ENCODE measurements around the gene FARS2. TPM values are rescaled to one million over a fixed set of nuclear protein-coding genes. Genes with fewer than 3 reads are reported as not detected.

FARS2 gene
- total RNA-seq, 1 donor from 2014 or later: 19.6 TPM

DNA sequence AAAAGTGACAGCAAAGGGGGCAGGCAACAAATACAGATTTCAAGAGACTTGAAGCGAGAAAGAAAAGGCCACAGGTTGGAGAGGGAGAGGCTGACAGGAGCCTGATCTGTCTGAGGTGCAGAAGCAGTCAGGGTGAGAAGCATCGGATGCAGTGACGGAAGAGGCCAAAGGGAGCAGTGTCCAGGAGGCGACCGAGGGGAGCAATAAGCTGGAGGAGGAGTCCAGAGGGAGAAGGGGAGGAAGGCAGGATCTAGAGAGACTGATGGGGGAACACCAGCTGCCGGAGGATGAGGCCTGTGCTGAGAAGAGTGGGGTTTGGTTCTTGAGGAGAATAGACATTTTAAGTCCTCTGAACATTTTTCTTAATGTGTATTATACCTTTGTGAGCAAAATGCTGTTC lies 23.8 kb downstream of the FARS2 start:
- FAIRE-seq: no peak
- no peak for DNase-seq (ENCODE audit: low spot score in 2 of 2)

DNA sequence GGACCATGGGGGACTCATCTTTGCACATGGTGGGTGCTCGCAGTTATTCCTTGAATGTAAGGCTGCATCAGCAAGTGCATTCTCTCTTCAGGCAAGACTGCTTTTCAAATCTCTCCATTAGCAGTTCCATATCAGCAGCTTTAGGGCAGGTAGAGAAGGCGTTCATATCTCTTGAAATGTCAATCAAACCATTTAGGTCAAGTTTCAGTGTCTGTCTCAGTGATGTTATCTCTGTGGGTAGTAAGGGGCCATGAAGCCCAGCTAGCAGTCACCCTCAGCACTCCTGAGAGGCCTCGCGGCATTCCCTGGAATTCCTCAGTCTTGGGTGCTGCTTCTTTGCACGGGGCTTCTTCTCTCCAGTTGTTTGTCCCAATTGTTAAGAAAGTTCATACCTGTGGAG lies 24.2 kb downstream of the FARS2 start:
- DNase-seq (ENCODE audit: low spot score in 2 of 2) (no peak), FAIRE-seq (no peak)

DNA sequence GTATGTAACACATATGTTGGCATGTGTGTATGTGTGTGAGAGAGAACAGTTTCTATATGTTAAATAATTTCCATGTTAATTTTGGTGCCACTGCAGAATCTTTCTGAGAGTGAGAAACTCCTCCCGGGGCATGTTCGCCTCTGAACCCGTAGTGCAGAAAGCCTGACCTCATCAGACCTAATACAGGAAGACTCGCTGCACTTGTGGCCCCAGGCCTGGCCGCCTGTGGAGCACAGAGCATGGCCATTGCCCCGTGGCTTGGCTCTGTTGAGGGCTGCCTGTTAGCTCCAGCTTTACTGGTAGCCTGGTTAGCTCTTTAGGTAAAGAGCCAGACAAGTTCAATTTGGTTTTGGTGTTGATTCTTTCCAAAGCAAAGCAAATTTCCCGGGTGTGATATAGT lies 25.5 kb downstream of the FARS2 start:
- DNase-seq (ENCODE audit: low spot score in 2 of 2) (no peak), FAIRE-seq (no peak)

DNA sequence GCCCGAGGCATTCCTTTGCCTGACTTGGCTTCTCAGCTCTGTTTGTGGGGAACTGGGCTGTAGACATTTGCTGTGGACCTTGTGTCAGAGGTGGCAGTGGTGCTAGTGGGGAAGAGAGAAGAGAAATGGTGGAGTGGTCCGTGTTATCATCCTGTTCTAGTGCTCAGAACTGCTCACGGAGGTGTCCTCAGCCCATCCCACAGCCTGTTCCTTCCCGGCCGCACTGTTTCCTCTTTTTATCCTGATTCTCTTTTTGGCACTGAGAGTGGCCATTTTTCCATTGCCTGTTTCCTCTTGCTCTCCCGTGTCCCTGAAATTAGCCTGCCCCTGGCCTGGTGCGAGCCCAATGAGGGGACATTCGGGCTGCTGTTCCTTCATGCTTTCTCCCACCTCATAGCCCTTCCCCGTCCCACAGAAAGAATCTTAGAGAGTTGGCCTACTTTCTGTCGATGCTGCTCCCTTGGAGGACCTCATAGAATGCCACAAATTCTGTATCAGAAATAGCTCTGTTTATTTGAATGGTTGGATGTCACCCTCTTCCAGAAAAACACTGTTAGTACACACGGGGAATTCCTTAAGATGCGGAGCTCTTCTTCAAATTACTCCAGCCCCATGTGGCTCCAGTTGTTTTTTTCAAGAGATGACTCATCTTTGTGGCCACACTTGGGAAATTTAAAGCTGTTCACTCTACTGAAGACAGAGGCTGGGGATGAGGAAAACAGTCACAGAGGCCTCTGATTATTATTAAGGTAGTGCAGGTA lies 26.1 kb downstream of the FARS2 start:
- FAIRE-seq (no peak), DNase-seq (ENCODE audit: low spot score in 2 of 2) (peak in 1 of 2 donors; percentile 28)

DNA sequence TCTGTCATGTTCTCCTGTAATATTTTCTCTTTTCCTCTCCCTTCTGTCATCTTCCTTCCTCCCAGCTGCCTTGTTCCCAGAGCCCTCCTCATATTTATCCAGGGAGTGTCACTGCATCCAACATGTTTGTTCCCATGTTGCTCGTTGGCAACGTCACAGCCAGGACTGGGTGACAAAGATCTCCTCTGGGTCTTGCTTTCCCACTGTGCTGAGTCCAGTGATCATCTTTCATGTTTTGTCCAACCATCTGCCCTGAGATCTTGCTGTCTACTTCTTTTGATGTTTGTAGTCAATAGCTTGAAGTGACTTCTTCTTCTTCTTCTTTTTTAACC lies 26.6 kb downstream of the FARS2 start:
- no peak for FAIRE-seq

DNA sequence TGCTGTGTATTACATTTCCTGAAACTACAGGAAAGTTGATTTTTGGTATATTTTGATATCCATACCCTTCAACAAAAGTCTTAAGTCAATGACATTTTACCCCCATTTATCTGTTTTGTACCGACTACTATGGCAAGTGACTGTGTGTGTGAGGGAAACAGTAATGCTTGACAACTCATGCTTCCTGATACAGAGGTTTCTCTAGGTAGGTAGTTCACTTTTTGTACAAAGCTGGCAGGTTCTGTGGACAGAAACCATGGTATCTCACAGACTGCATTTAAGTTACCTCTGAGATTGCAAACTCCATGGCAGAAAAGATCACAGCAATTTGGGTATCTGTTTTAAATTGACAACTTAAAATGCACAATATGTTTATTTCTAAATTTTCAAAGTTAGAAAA lies 28.8 kb downstream of the FARS2 start:
- DNase-seq (ENCODE audit: low spot score in 2 of 2) (no peak), FAIRE-seq (no peak)

More for the DNA sequence above, 26.6 kb downstream of the FARS2 start:
- no peak for DNase-seq (ENCODE audit: low spot score in 2 of 2)

DNA sequence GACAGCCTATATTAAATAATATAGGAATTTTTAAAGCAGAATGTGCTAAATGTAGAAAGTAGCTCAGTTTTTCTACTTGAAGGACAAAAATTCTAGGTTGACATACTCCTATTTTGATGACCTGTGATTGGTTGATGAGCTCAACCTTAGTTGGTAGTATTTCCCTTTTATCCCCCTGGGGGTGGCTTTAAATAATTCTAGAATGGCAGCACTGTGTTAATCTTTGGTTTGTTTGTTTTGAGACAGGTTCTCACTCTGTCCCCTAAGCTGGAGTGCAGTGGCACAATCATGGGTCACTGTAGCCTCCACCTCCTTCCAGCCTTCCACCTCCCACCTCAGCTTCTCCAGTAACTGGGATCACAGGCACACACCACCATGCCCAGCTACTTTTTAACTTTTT lies 29.2 kb downstream of the FARS2 start:
- no peak for DNase-seq (ENCODE audit: low spot score in 2 of 2)
- no peak for FAIRE-seq

DNA sequence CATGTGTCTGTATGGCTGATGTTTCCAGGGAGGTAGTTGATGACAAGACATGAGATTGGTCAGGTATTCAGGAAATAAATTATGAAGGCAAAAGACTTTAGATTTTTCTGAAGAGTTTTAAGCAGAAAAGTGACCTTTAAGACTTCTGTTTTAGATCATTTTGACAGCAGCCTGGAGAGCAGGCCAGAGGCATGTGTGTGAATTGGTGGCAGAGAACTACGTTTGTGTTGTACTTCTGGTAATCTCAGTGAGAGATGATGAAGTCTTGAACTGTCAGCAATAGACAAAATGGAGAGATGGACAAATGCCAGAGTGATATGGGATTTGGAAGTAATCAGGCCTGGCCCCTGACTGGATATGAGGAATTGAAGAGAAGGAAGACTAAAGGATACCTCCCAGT lies 30.8 kb downstream of the FARS2 start:
- no peak for DNase-seq (ENCODE audit: low spot score in 2 of 2)
- FAIRE-seq: no peak

DNA sequence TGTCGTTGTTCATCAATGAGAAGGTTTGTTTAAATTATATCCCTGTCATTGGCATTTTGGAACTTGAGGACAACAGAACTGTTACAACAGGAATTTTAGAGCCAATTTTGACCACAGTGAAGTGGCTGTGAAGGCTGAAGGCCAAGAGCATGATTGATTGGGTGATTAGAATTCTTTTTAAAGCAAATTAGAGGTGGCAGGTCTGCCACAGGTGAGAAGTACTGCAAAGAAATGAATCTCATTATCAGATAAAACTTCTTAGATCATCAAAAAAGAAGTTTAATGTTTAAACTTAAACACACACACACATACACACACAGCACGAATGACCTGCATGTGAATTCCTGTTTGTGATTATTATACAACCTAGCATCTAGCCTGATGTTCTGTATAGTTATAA lies 32.4 kb downstream of the FARS2 start:
- no peak for DNase-seq (ENCODE audit: low spot score in 2 of 2)
- FAIRE-seq: no peak

DNA sequence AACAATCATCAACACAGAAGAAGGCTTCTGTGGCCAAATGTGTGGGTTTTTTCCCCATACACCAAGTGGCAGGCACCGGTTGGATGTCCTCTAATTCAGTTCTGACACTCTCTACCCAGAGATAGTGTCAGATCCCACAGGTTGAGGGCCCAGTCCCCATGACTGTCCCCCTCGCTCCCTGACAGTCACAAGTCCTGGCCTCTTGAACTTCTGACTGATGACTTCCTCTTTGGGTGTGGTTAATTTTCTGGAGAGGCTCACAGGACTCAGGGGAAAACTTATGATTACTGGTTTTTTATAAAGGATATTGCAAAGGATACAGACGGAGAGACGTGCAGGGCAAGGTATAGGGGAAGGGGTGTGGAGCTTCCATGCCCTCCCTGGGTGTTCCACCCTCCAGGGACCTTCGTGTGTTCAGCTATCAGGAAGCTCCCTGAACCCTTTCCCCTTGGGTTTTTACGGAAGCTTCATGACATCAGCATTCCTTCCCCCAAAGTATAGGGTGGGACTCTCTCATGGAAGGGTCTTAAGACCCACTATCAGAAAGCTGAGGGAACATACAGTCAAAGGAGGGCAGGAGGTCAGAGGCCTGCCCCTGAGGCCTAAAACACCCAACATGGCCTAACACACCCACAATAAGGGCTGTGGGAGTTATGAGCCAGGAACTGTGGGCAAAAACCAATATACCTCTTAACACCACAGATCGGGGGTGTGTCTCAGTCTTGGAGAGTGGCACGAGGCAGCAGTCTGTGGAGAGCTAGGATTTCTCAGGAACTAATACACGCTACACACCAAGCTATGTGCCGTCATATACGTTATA lies 33.3 kb downstream of the FARS2 start:
- FAIRE-seq (no peak), DNase-seq (ENCODE audit: low spot score in 2 of 2) (no peak)

DNA sequence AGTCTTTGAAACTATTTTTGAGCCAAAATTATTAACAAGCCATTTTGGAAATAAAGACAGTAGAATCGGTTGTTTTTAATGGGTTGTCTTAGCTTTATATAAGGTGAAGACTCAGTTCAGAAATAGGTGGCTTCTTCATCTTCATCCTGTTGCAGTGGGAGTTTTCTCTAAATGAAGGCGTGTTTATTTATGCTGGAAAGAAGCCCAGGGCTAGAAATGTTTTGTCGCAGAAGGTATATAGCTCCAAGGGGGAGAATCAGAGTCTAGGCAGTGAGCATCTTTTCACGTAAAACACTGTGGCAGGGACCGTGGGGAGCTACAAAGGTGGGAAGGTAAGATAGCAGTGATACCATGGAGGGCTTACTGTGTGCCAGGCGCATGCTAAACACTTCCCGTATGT lies 34.3 kb downstream of the FARS2 start:
- FAIRE-seq: no peak
- no peak for DNase-seq (ENCODE audit: low spot score in 2 of 2)

DNA sequence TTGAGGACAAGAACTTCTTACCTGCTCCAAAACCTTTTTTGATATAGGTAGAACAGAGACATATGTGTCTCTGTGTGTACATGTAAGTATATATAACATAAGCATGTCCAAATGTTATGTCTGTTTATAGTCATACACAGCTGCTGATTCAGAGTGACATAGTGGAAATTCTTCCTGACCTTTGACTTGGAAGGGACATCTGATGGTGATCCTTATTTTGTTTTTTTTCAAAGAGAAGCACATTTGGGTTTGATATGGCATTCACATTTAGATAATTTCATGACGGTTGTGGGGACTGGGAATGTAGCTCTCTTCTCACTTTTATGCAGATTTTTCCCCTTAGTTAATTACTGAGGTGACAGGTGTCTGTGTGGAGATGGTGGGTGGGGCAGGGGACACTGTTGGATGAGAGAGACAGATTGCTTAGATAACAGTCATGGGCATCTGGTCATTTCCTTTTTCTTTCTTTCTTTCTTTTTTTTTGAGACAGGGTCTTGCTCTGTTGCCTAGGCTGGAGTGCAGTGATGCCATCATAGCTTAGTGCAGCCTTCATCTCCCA lies 39.0 kb downstream of the FARS2 start:
- DNase-seq (ENCODE audit: low spot score in 2 of 2): no peak
- FAIRE-seq: no peak

DNA sequence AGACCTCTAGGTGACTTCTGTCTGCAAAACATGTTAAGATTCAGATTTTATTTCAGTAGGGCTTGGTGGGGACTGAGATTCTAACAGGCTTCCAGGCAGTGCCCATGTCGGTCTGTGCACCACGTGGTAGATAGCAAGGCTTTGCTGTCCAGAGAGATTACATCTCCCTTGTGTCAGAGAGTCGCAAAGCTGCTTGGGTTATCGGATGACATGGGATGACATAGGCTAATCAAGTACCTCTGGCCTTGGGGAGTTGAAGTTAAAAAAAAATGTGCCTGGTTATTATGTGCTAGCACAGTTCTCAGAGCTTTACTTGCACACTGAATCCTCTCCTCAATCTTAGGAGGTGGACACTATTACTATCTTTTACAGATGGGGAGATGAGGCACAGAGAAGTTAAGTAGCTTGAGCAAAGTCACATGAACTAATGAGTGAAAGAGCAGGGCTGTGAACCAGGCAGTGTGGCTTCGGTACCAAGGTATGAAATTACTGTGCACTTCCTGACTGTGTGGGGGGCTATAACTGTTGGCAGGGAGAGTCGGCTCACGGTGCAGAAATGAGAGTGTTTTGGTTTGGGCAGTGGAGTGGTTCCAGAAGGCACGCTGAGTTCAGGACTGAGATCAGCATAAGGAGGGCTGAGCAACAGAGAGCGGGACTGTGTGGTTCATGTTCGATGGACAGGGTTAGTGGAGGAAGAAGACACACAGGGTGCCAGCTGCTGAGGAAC lies 41.1 kb downstream of the FARS2 start:
- FAIRE-seq (no peak), DNase-seq (ENCODE audit: low spot score in 2 of 2) (no peak)

DNA sequence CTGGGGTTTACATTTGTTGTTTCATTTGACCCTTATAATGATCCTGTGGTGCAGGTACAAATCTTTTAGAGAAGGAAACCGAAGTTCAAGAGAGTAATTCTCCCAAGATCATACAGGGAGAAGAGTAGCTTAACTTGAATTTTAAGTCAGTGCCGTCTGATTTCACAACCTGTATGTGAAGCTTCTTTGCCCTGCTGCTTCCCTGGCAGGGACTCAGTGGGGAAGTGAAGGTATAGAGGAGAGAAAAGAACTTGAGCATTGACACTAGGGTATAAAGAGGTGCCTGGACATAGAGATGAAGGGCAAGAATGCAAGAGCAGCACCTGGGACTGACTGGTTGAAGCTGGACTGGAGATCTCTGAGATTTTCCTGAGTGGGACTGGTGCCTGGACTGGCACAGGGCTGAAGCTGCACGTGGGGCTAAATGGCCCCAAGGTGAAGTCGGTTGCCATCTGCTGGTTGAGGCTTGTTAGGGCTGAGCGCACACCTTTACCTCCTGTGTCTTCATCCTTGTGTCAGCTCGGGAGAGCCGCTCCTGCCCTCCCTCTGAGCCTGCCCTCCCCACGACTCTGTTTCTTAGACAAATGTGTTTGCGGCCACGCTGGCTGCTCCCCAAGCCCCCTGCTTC lies 41.8 kb downstream of the FARS2 start:
- DNase-seq (ENCODE audit: low spot score in 2 of 2) (no peak), FAIRE-seq (no peak)

DNA sequence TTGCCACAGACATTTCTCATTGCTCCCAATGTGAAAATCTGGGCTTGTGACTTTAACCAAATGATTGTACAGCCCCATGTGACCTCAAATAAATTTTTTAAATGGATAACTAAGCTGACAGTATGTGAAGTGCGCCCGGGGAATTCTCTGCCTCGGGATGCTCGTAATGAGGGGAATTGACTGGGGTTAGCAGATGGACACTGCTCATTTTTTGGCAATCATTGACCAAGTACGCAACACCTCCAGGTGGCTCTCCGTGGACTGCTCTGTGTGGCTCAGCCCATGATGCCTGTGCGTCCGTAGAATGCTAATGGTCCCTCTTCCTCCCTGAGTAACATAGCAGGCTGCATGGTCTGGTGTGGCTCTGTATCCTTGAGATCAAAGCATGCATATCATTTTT lies 42.4 kb downstream of the FARS2 start:
- no peak for FAIRE-seq
- no peak for DNase-seq (ENCODE audit: low spot score in 2 of 2)

DNA sequence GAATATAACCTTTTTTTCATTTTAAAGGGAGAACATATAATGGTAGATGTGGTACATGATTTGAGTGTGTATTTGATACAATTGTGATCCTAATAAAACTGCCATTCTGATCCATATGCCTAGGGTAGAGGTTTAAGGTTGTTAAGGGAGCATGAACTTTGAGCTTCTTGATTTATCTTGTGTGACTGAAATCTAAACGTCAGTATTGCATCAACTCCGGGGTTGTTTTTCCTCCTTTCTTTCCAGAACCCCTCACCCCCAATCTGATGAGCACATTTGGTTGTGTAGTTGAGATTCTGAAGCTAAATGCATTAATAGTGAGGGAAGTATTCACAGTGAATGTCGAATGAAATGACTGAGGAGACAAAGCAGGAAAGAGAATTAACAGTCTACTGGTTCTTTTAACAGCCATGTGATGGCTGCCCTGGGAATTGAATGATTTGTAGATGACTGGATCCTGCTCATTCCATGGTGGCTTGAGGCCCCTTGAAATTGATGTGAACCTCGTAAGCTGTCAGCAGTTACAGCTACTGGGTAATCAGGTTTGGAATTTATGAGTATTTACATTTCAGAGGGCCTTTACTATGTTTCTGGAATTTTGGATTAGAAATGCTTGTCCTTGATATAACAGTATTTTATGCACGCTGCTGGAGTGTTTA lies 44.8 kb downstream of the FARS2 start:
- DNase-seq (ENCODE audit: low spot score in 2 of 2) (no peak), FAIRE-seq (no peak)

DNA sequence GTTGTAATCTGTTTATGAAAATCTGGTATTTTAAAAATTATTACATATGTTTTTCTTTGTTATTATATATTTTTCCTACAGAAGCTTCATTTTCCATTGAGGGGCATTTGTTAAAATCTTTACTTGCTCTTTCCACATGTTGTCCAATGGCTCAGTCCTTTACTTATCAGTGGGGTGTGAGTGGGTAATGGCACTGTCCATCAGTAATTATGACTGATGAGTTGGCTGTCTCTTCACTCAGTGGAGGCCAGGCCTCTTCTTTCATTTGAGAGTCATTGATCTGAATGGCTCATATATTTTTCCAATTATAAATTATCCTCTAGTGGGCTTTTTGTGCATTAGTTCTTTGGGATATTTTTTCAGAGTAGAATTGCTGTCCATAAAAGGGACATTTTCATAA lies 45.7 kb downstream of the FARS2 start:
- DNase-seq (ENCODE audit: low spot score in 2 of 2) (no peak), FAIRE-seq (no peak)

DNA sequence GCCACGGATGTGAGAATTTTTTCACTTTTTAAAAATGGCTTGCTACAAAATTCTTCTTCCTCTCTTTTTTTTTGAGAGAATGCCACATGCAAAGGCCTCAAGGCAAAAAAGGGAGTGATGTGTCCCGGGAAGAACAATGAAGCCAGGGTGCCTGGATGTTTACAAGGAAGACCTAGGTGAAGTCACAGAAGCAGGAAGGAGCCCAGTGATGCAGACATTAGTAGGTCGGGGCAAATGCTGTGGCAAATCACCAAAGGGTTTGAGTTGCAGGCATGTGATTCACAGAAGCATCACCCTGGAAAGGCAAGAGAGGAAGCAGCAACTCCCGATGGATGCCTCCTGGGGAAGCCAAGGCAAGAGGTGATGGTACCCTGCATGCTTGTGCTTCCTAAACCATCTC lies 46.8 kb downstream of the FARS2 start:
- DNase-seq (ENCODE audit: low spot score in 2 of 2) (no peak), FAIRE-seq (no peak)

DNA sequence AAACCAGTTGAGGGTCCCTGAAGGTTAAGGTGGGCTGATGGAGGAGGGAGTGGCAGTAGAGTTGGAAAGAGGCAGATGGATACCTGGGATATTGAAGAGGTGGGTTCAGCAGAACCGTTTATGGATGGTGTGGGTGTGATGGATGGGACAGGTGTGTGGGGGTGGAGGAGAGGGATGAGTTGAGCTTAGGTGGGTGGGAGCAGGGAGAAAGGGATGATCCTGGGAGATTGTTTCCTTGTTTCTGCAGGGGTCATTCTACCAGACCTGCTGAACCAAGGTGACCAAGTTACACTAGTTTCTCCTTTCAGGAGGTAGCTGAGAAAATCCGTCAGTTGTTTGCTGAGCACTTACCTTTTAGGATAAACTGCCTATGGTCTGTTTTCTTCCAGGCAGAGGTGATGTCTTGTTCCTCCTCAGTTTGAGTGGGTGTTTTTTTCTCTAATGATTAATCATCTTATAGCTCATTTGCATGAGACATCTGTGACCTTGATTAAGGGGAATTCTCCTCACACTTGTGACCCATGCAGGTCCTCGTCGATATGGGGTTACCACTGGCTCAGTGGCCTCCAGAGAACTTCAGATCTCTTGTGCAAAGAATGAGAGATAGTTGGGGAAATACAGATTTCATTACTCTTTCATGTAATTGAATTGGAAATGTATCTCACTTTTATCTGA lies 53.0 kb downstream of the FARS2 start:
- FAIRE-seq (no peak), DNase-seq (ENCODE audit: low spot score in 2 of 2) (no peak)

DNA sequence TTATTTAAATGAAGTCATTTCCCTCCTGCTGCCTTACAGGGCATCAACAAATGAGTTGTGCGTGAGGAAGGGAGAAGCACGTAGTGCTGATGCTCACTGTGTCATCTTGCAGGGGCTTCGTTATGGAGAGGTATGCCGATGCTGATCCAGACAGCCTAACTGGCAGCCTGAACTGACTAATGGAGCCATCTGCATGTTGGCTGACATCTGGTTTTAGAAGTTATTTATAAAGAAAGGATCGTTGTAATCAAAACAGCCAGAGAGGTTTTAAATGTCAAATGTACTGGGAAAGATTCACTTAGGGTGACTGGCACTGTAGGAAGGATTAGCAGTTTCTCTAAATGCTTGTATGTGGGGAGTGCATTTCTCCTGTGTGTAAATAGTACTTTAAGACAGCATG lies 54.6 kb downstream of the FARS2 start:
- no peak for FAIRE-seq
- no peak for DNase-seq (ENCODE audit: low spot score in 2 of 2)

Measured in frontal cortex (tissue), 4 donors.